Fibroblast of lung (primary cell): ENCODE results near the gene NME2.

Source experiments
- CTCF ChIP-seq, 2 donors: IDR thresholded peaks in 1 of 2; conservative IDR thresholded peaks in 1 of 2; 1 replicate in 1 of 2; 2 replicates in 1 of 2; pipeline ENCODE4 v1.5.1; 2011 to 2012; ENCODE audit warnings: low read length in 2 of 2, control low read depth in 1 of 2, inconsistent platforms in 1 of 2, low read depth in 1 of 2, mild to moderate bottlenecking in 1 of 2
- EZH2 ChIP-seq: IDR thresholded peaks from 2 replicates; pipeline ENCODE4 v1.5.1; 2012; ENCODE audit warnings: low read length, control low read depth, mild to moderate bottlenecking; ENCODE audit errors: missing control alignments

- TF ChIP-seq CTCF (conservative IDR thresholded peaks at IDR 0.05 in 1 of 2, IDR thresholded peaks at IDR 0.05 in 1 of 2; ENCODE audit: low read depth in 1 of 2, low read length in 2 of 2) = no peak
- no peak for TF ChIP-seq EZH2
These were observed 23.6 kb upstream of the NME2 start for GRCh38 chr17:51142597-51142996.
